ENCODE data around the gene NDE1. TPM values are rescaled to one million over a fixed set of nuclear protein-coding genes. Genes with fewer than 3 reads are reported as not detected.

Gene NDE1
- total and polyA plus RNA-seq, 2 of the 8 experiments (the other 6 are each of a cell fraction or from before 2014, with no cell fraction given): 13.3 to 41.3 TPM

GRCh38 chr16:15686287-15686686 lies 36.2 kb downstream of the NDE1 start (continued):
- TF ChIP-seq CHD7 (IDR thresholded peaks at IDR 0.05; ENCODE audit: insufficient replicate concordance, low read length): no peak

Data from H1 (cell line).